D721Med (cell line): ENCODE measurements around the gene RAP1GDS1.
"Not testable (repeated sequence)": the region's sequence is repeated elsewhere in the genome, so short reads cannot be mapped to it uniquely, and the experiment has no call there.

Source experiments
- DNase-seq: peaks from one replicate; pipeline ENCODE4 v3.0.0; 2011; ENCODE audit warnings: low spot score; ENCODE audit not compliant: insufficient read length
- FAIRE-seq: peaks from 2 replicates; lab custom pipeline; 2011; peaks lifted over from hg19 to GRCh38; lab: Jason Lieb, UNC
- CTCF ChIP-seq: IDR thresholded peaks from 2 replicates; pipeline ENCODE4 v1.5.1; 2012; ENCODE audit warnings: mild to moderate bottlenecking, control low read depth; ENCODE audit not compliant: insufficient read depth; ENCODE audit errors: missing control alignments

The RAP1GDS1 gene

DNA sequence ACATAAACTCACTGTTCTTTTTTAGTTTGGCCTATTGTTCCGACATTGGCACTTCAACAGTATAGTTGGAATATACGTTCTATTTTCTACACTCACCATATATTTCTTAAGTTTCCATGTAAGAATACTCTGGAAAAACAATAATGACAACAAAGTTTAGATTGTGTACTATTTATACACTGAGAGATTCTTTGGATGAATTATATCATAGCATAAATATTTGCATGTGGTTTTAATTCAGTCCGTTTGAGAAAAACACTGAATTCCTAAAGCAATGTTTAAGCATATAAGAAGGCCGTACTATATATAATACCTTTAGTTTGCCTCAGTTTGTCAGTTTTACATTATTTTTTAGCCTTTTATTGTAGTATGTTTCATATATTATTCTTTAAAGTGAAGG, 82.4 kb downstream of the RAP1GDS1 start:
- TF ChIP-seq CTCF = no peak
- DNase-seq (no peak), FAIRE-seq (no peak)

DNA sequence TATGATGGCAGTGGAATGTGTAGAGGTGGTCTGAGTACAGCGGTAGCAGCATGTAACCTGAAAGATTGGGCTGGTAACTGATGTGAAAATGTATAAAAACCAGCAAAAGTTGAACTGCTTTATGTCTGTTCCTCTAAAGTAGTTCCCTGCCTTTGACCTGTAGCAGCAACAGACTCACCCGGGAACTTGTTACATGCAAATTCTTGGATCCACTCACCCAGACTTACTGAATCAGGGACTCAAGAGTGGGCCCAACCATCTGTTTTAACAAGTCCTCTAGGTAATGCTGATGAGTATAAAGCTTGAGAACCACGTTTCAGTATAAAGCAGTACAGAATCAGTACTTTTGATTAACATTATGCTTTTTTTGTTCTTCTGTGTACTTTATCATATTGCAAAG, 84.7 kb downstream of the RAP1GDS1 start:
- FAIRE-seq (no peak), DNase-seq (no peak)
- TF ChIP-seq CTCF = no peak

DNA sequence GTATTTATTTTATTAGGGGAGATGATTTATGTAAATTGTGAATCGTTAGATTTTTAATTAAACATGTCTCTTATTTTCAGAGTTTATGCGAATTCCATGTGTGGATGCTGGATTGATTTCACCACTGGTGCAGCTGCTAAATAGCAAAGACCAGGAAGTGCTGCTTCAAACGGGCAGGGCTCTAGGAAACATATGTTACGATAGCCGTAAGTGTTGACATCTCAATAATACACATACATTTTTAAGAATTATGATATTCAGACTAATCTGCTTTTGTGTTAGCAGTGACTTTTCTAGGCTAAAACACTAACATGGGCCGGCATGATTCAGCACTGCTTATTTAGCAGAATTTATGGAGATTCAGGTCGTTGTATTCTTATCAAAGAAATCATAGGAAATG, 91.2 kb downstream of the RAP1GDS1 start:
- FAIRE-seq (no peak), DNase-seq (no peak)
- TF ChIP-seq CTCF = no peak

- FAIRE-seq = no peak
- no peak for TF ChIP-seq CTCF
Measured at GRCh38 chr4:98352940-98353339, 91.8 kb downstream of the RAP1GDS1 start.

GRCh38 chr4:98358630-98359248, 97.6 kb downstream of the RAP1GDS1 start:
- no peak for TF ChIP-seq CTCF
- DNase-seq (no peak), FAIRE-seq (no peak)

More at GRCh38 chr4:98352940-98353339, 91.8 kb downstream of the RAP1GDS1 start:
- no peak for DNase-seq

GRCh38 chr4:98359646-98360045, 98.5 kb downstream of the RAP1GDS1 start:
- TF ChIP-seq CTCF = no peak
- DNase-seq = no peak
- no peak for FAIRE-seq

- DNase-seq (no peak), FAIRE-seq (no peak)
- no peak for TF ChIP-seq CTCF
Measured at GRCh38 chr4:98363431-98363830, 102.2 kb downstream of the RAP1GDS1 start.

GRCh38 chr4:98366275-98366674, 105.1 kb downstream of the RAP1GDS1 start:
- FAIRE-seq, DNase-seq: not testable (repeated sequence)

DNA sequence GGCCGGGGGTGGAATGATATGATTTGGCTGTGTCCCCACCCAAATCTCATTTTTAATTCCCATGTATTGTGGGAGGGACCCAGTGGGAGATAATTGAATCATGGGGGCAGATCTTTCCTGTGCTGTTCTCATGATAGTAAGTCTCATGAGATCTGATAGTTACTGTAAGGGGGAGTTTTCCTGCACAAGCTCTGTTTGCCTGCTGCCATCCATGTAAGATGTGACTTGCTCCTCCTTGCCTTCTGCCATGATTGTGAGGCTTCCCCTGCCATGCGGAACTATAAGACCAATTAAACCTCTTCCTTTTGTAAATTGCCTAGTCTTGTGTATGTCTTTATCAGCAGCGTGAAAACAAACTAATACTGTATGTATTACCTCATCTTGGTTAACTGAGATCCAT, 106.8 kb downstream of the RAP1GDS1 start:
- not testable (repeated sequence) for DNase-seq, FAIRE-seq
